ENCODE data around the gene C1QTNF7. TPM values are rescaled to one million over a fixed set of nuclear protein-coding genes. Genes with fewer than 3 reads are reported as not detected.

Gene C1QTNF7
- total and polyA plus RNA-seq, 2 experiments from 2014 or later, result not detected

- DNase-seq (ENCODE audit: low read depth in 1 of 2, low spot score in 1 of 2), result no peak
- no peak for TF ChIP-seq CTCF (IDR thresholded peaks at IDR 0.05; ENCODE audit: low read depth, low read length)
- Histone ChIP-seq H3K27me3 (no peaks in the 10 kb centered on the region), H3K9me3 (ENCODE audit: low read depth) (no peaks in the 10 kb centered on the region), H3K4me3 (no peak overlapping the region), H3K4me1 (ENCODE audit: low read depth) (no peaks in the 10 kb centered on the region), H3K27ac (no peak overlapping the region), H3K36me3 (no peaks in the 10 kb centered on the region)
Measured at GRCh38 chr4:15489551-15489950, 61.7 kb downstream of the C1QTNF7 start.

GRCh38 chr4:15493411-15493810 is 65.6 kb downstream of the C1QTNF7 start:
- TF ChIP-seq CTCF (IDR thresholded peaks at IDR 0.05; ENCODE audit: low read depth, low read length), result no peak
- no peaks in the 10 kb centered on the region for H3K36me3 ChIP-seq
- H3K27me3 ChIP-seq, result no peaks in the 10 kb centered on the region
- H3K4me1 ChIP-seq (ENCODE audit: low read depth), result no peaks in the 10 kb centered on the region
- no peak for DNase-seq (ENCODE audit: low read depth in 1 of 2, low spot score in 1 of 2)
- no peak overlapping the region for H3K27ac ChIP-seq
- no peaks in the 10 kb centered on the region for H3K9me3 ChIP-seq (ENCODE audit: low read depth)
- no peak overlapping the region for H3K4me3 ChIP-seq

GRCh38 chr4:15495621-15496020 is 67.8 kb downstream of the C1QTNF7 start:
- no peak overlapping the region for H3K4me3 ChIP-seq
- no peak for TF ChIP-seq CTCF (IDR thresholded peaks at IDR 0.05; ENCODE audit: low read depth, low read length)
- no peak for DNase-seq (ENCODE audit: low read depth in 1 of 2, low spot score in 1 of 2)

More at GRCh38 chr4:15495621-15496020, 67.8 kb downstream of the C1QTNF7 start:
- H3K27me3 ChIP-seq, result no peaks in the 10 kb centered on the region
- H3K4me1 ChIP-seq (ENCODE audit: low read depth), result no peaks in the 10 kb centered on the region
- H3K9me3 ChIP-seq (ENCODE audit: low read depth), result no peaks in the 10 kb centered on the region
- H3K27ac ChIP-seq, result no peak overlapping the region
- no peaks in the 10 kb centered on the region for H3K36me3 ChIP-seq

Other genes with a start within 250 kb of the C1QTNF7 start
- 20.7 and 43.5 TPM in 2 replicates for gene CC2D2A, start 41.8 kb downstream of the C1QTNF7 start, total RNA-seq
- gene CC2D2A, start 41.8 kb downstream of the C1QTNF7 start, polyA plus RNA-seq, result 17.3 and 29.0 TPM in 2 replicates
- 55.6 and 66.3 TPM in 2 replicates for gene FBXL5, start 227.3 kb downstream of the C1QTNF7 start, total RNA-seq
- gene FBXL5, start 227.3 kb downstream of the C1QTNF7 start, polyA plus RNA-seq, result 39.0 and 96.5 TPM in 2 replicates